Measurements from ENCODE around the gene SH3BP4. TPM values are rescaled to one million over a fixed set of nuclear protein-coding genes. Genes with fewer than 3 reads are reported as not detected.

The SH3BP4 gene
- total and polyA plus RNA-seq, 2 of the 8 experiments (the other 6 are each of a cell fraction or from before 2014, with no cell fraction given), result 28.3 to 35.4 TPM

DNA sequence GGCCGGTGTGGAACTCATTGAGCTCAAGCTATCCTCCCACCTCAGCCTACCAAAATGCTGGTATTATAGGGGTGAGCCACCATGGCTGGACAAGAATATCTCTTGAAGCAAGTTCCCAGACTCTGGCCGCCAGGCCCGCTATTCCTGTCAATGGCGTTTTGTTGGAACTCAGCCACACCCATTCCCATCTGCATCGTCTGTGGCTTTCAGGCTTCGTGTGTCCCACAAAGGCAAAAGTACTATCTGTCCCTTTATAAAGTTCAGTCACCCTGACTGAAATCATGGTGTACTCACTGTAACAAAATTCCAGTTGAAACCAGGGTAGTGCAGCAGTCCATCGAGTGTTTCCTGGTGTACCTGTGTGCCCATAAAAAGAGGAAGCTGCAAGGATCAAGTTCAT is 96.7 kb downstream of the SH3BP4 start:
- Histone ChIP-seq H3K23me2 (ENCODE audit: low read depth, low read length) (no peaks in the 10 kb centered on the region), H3K9me3 (ENCODE audit: insufficient read depth in 2 of 2, low read depth in 1 of 2, low read length in 1 of 2) (no peaks in the 10 kb centered on the region), H2BK5ac (ENCODE audit: low read depth, low read length) (no peak overlapping the region), H4K91ac (replicated peaks; ENCODE audit: insufficient read length, low read length) (no peak overlapping the region), H2BK15ac (ENCODE audit: low read length) (no peak overlapping the region), H3K4ac (replicated peaks; ENCODE audit: insufficient read length, low read depth, low read length) (no peak overlapping the region), H3K79me1 (ENCODE audit: low read depth, low read length) (peaks cover 15% of the 10 kb centered on the region; the same call in 1 of the 2 replicates), H3K9ac (replicated peaks in 1 of 4; ENCODE audit: extremely low read depth in 1 of 4, low read depth in 3 of 4, low read length in 3 of 4) (no peak overlapping the region), H3K79me2 (ENCODE audit: control insufficient read depth in 1 of 2, insufficient read depth in 2 of 2, low read length in 2 of 2) (peaks cover 0 to 25% of the 10 kb centered on the region in 2 experiments; a peak in 1 of 4 replicates), H2AFZ (ENCODE audit: low read length) (no peak overlapping the region), H3K4me2 (ENCODE audit: insufficient read depth in 1 of 2, low read depth in 2 of 2, low read length in 2 of 2) (no peak overlapping the region), H3K18ac (ENCODE audit: extremely low read depth, low read length) (no peak overlapping the region), H3K23ac (ENCODE audit: insufficient read length) (no peak overlapping the region), H3K36me3 (ENCODE audit: control insufficient read depth in 2 of 4, insufficient read depth in 4 of 4, low read length in 3 of 4) (peaks cover 4 to 35% (median 16%) of the 10 kb centered on the region in 4 experiments; a peak in 6 of 8 replicates), H2AK5ac (ENCODE audit: low read depth, low read length) (no peak overlapping the region), H2BK12ac (ENCODE audit: low read depth, low read length) (no peak overlapping the region), H3K56ac (replicated peaks; ENCODE audit: insufficient read length, low read depth, low read length) (no peak overlapping the region), H4K5ac (ENCODE audit: insufficient read length, low read depth, low read length) (no peak overlapping the region), H2BK120ac (replicated peaks; ENCODE audit: low read depth, low read length) (no peak overlapping the region), H3K4me3 (ENCODE audit: extremely low read depth in 1 of 4, insufficient read depth in 2 of 4, low read depth in 3 of 4, low read length in 4 of 4) (no peak overlapping the region), H3K14ac (ENCODE audit: insufficient read length) (no peak overlapping the region), H2BK20ac (ENCODE audit: low read length) (no peak overlapping the region), H4K8ac (ENCODE audit: extremely low read depth, insufficient read depth, low read length) (no peak overlapping the region), H4K20me1 (replicated peaks in 1 of 2; ENCODE audit: control insufficient read depth in 1 of 2, insufficient read depth in 2 of 2, low read length in 2 of 2) (peaks cover 8 to 9% of the 10 kb centered on the region in 2 experiments), H3K27ac (ENCODE audit: low read depth, low read length) (no peak overlapping the region), H3K4me1 (replicated peaks in 1 of 4; ENCODE audit: control insufficient read depth in 3 of 4, insufficient read depth in 4 of 4, low read length in 3 of 4) (no peaks in the 10 kb centered on the region; a peak in 1 of 7 replicates), H3K27me3 (replicated peaks in 1 of 4; ENCODE audit: control insufficient read depth in 3 of 4, extremely low read depth in 1 of 4, insufficient read depth in 3 of 4, low read length in 3 of 4) (no peaks in the 10 kb centered on the region; a peak in 1 of 7 replicates)
- DNase-seq (ENCODE audit: low read depth in 1 of 2, low spot score in 2 of 2), result no peak
- 93% methylated on average over 7 of the region's 7 CpGs; no CpG with 5 or more reads in 1 of the 2 experiments for WGBS, 2 experiments (ENCODE audit: extremely low coverage in 1 of 2, insufficient coverage in 1 of 2, insufficient read length in 1 of 2, insufficient replicate concordance in 2 of 2, low coverage in 1 of 2, low lambda C conversion rate in 2 of 2, missing lambda C conversion rate in 1 of 2)
- POLR2A ChIA-PET (ENCODE audit: partially characterized antibody), result no interaction called here
- TF ChIP-seq RBBP5 (IDR thresholded peaks at IDR 0.05; ENCODE audit: borderline replicate concordance, low read depth, low read length) (no peak), EZH2 (IDR thresholded peaks at IDR 0.05; ENCODE audit: low read depth, low read length, severe bottlenecking) (no peak), CTCF (IDR thresholded peaks at IDR 0.05; ENCODE audit: control extremely low read depth in 1 of 3, insufficient read depth in 1 of 3, low read depth in 1 of 3, low read length in 3 of 3) (no peak), CEBPB (IDR thresholded peaks at IDR 0.05; ENCODE audit: low read depth, low read length) (no peak), CHD2 (IDR thresholded peaks at IDR 0.05; ENCODE audit: low read length) (no peak), NANOG (IDR thresholded peaks at IDR 0.05; ENCODE audit: insufficient read depth, low read depth, low read length, poor library complexity, severe bottlenecking) (no peak), EP300 (IDR thresholded peaks at IDR 0.05; ENCODE audit: borderline replicate concordance in 1 of 2, low read depth in 2 of 2, low read length in 2 of 2) (no peak), BACH1 (IDR thresholded peaks at IDR 0.05; ENCODE audit: low read length) (no peak), BCL11A (IDR thresholded peaks at IDR 0.05; ENCODE audit: low read depth in 2 of 2, low read length in 2 of 2) (no peak), HDAC2 (IDR thresholded peaks at IDR 0.05; ENCODE audit: borderline replicate concordance in 1 of 2, low read depth in 2 of 2, low read length in 2 of 2) (no peak)
- no peak for FAIRE-seq
- CTCF ChIA-PET (ENCODE audit: partially characterized antibody), result interaction anchor here (0.7 to 6.1 kb wide), 3 partner anchors 8 to 855 kb away, joined by 3 to 23 read pairs (median 3); no protein-coding TSS in a partner anchor
